PC-3 (cell line): ENCODE measurements around the gene NUDT13.

Experiments used
- EZH2 ChIP-seq: fragments of 300-600 bp; sonication (generic); IDR thresholded peaks from one replicate; pipeline ENCODE4 v1.6.1; 2017; ENCODE audit warnings: antibody characterized with exemption, mild to moderate bottlenecking, low read length; ENCODE audit not compliant: unreplicated experiment
- EZH2phosphoT487 ChIP-seq: fragments of 300-600 bp; sonication (generic); IDR thresholded peaks from 2 replicates; pipeline ENCODE4 v1.6.1; 2018; ENCODE audit warnings: mild to moderate bottlenecking, antibody characterized with exemption, low read length, borderline replicate concordance
- TF ChIP-seq, protein P1 (sequence below): fragments of 300-600 bp; sonication (generic); conservative IDR thresholded peaks from 2 replicates; pipeline ENCODE4 v1.5.1; 2017; ENCODE audit warnings: antibody characterized with exemption, low read depth, mild to moderate bottlenecking, low read length

- TF ChIP-seq EZH2phosphoT487 (no peak), EZH2 (no peak)
- TF ChIP-seq, protein P1, sequence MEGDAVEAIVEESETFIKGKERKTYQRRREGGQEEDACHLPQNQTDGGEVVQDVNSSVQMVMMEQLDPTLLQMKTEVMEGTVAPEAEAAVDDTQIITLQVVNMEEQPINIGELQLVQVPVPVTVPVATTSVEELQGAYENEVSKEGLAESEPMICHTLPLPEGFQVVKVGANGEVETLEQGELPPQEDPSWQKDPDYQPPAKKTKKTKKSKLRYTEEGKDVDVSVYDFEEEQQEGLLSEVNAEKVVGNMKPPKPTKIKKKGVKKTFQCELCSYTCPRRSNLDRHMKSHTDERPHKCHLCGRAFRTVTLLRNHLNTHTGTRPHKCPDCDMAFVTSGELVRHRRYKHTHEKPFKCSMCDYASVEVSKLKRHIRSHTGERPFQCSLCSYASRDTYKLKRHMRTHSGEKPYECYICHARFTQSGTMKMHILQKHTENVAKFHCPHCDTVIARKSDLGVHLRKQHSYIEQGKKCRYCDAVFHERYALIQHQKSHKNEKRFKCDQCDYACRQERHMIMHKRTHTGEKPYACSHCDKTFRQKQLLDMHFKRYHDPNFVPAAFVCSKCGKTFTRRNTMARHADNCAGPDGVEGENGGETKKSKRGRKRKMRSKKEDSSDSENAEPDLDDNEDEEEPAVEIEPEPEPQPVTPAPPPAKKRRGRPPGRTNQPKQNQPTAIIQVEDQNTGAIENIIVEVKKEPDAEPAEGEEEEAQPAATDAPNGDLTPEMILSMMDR, result no peak
These were observed 44.8 kb upstream of the NUDT13 start for GRCh38 chr10:73065441-73065840.
